GM18498 (cell line): ENCODE data around the gene LIN9.

ENCODE experiments used
- ATAC-seq: cut with Tn5 transposase; IDR thresholded peaks from one replicate; pipeline ENCODE4 v1.9.1; 2021; ENCODE audit warnings: mild to moderate bottlenecking, moderate library complexity; ENCODE audit not compliant: unreplicated experiment

The LIN9 gene

GRCh38 chr1:226181996-226182714 is 126.8 kb downstream of the LIN9 start:
- ATAC-seq: no peak
